A673 (cell line): ENCODE data around the gene ANK2.

Experiments
- CTCF ChIP-seq: fragments of 300-800, 200-600 bp; sonication (generic); conservative IDR thresholded peaks from 2 replicates; pipeline ENCODE4 v1.5.1; 2017; ENCODE audit warnings: low read depth, mild to moderate bottlenecking, antibody characterized with exemption, low read length, moderate library complexity, mixed read lengths
- EZH2 ChIP-seq: fragments of 200-600 bp; sonication (generic); IDR thresholded peaks from 2 replicates; pipeline ENCODE4 v1.6.1; 2017; ENCODE audit warnings: borderline replicate concordance, low read depth, mild to moderate bottlenecking, mixed read lengths, antibody characterized with exemption, low read length; ENCODE audit not compliant: poor library complexity, severe bottlenecking

GRCh38 chr4:113112338-113112978, 63.0 kb downstream of the ANK2 start:
- no peak for TF ChIP-seq CTCF
- no peak for TF ChIP-seq EZH2
